Measurements from ENCODE around the gene KCND1. TPM values are rescaled to one million over a fixed set of nuclear protein-coding genes. Genes with fewer than 3 reads are reported as not detected.

The KCND1 gene
- total RNA-seq, 6 donors from 2014 or later: 0.61 to 3.1 (median 1.2) TPM

- TF ChIP-seq POLR2AphosphoS5 (IDR thresholded peaks at IDR 0.05) (no peak), CTCF (IDR thresholded peaks at IDR 0.05) (no peak), EP300 (IDR thresholded peaks at IDR 0.05) (no peak), POLR2A (IDR thresholded peaks at IDR 0.05) (no peak)
- Histone ChIP-seq H3K9me3 (no peaks in the 10 kb centered on the region), H3K27ac (peak overlapping the region in 1 of 4 donors; percentile 46), H3K36me3 (no peaks in the 10 kb centered on the region), H3K27me3 (no peaks in the 10 kb centered on the region), H3K4me3 (no peak overlapping the region), H3K4me1 (peaks cover 0 to under 1% (median 0%) of the 10 kb centered on the region in 4 donors)
- WGBS, 2 donors: 40 to 55% methylated on average over 1 to 5 of the region's 5 CpGs
- ATAC-seq (ENCODE audit: low FRiP score in 2 of 2) (no peak), DNase-seq (no peak)
Measured at GRCh38 chrX:48961585-48962091, 10.0 kb downstream of the KCND1 start.

GRCh38 chrX:48960291-48960690 is 11.4 kb downstream of the KCND1 start:
- peaks cover 10 to 14% (median 11%) of the 10 kb centered on the region in 4 donors for H3K4me1 ChIP-seq
- peaks cover 0 to 6% (median 0%) of the 10 kb centered on the region in 4 donors for H3K36me3 ChIP-seq
- H3K27ac ChIP-seq: no peak overlapping the region
- no peak overlapping the region for H3K4me3 ChIP-seq
- no peak for TF ChIP-seq POLR2A (IDR thresholded peaks at IDR 0.05)
- TF ChIP-seq EP300 (IDR thresholded peaks at IDR 0.05): no peak
- TF ChIP-seq CTCF (IDR thresholded peaks at IDR 0.05): no peak
- TF ChIP-seq POLR2AphosphoS5 (IDR thresholded peaks at IDR 0.05): no peak
- DNase-seq (no peak), ATAC-seq (ENCODE audit: low FRiP score in 2 of 2) (no peak)
- WGBS, 2 donors: 86 to 92% methylated on average over 2 of the region's 2 CpGs
- no peaks in the 10 kb centered on the region for H3K27me3 ChIP-seq
- no peaks in the 10 kb centered on the region for H3K9me3 ChIP-seq

- TF ChIP-seq POLR2AphosphoS5 (IDR thresholded peaks at IDR 0.05): no peak
- TF ChIP-seq CTCF (IDR thresholded peaks at IDR 0.05): no peak
- no peak for TF ChIP-seq POLR2A (IDR thresholded peaks at IDR 0.05)
- no peak for TF ChIP-seq EP300 (IDR thresholded peaks at IDR 0.05)
- no peaks in the 10 kb centered on the region for H3K9me3 ChIP-seq
- peaks cover 0 to 8% (median 0%) of the 10 kb centered on the region in 4 donors for H3K36me3 ChIP-seq
- no peaks in the 10 kb centered on the region for H3K27me3 ChIP-seq
- H3K4me1 ChIP-seq: peaks cover 12 to 29% (median 14%) of the 10 kb centered on the region in 4 donors
- peak overlapping the region; percentile 1 to 76 (median 64) for H3K4me3 ChIP-seq
- no peak for DNase-seq
- peak overlapping the region; percentile 94 to 97 (median 96) for H3K27ac ChIP-seq
- WGBS, 2 donors: 1 to 42% methylated on average over 14 to 20 of the region's 21 CpGs
- peak in 1 of 2 donors; percentile 37 for ATAC-seq (ENCODE audit: low FRiP score in 2 of 2)
Measured at GRCh38 chrX:48958635-48959094, 13.0 kb downstream of the KCND1 start.

- H3K4me1 ChIP-seq: peaks cover 14 to 35% (median 16%) of the 10 kb centered on the region in 4 donors
- WGBS, 2 donors: 1 to 52% methylated on average over 28 to 57 of the region's 66 CpGs
- peaks cover 0 to 8% (median 0%) of the 10 kb centered on the region in 4 donors for H3K36me3 ChIP-seq
- H3K9me3 ChIP-seq: no peaks in the 10 kb centered on the region
- peak overlapping the region; percentile 94 to 97 (median 96) for H3K27ac ChIP-seq
- TF ChIP-seq POLR2A (IDR thresholded peaks at IDR 0.05) (peak in 3 of 4 donors; percentile 16 to 82 (median 79)), POLR2AphosphoS5 (IDR thresholded peaks at IDR 0.05) (peak; percentile 77 to 94), CTCF (IDR thresholded peaks at IDR 0.05) (no peak), EP300 (IDR thresholded peaks at IDR 0.05) (peak in 1 of 4 donors; percentile 16)
- no peaks in the 10 kb centered on the region for H3K27me3 ChIP-seq
- DNase-seq (peak; percentile 96 to 97), ATAC-seq (ENCODE audit: low FRiP score in 2 of 2) (peak; percentile 95 to 96)
- peak overlapping the region; percentile 33 to 76 (median 64) for H3K4me3 ChIP-seq
Measured at GRCh38 chrX:48957827-48958634, 13.6 kb downstream of the KCND1 start.
